ENCODE results near the gene PGPEP1.
"Not testable (repeated sequence)": the region's sequence is repeated elsewhere in the genome, so short reads cannot be mapped to it uniquely, and the experiment has no call there.

PGPEP1 gene

GRCh38 chr19:18391509-18392075 is 51.2 kb downstream of the PGPEP1 start:
- no peak for DNase-seq (ENCODE audit: low read depth)

DNA sequence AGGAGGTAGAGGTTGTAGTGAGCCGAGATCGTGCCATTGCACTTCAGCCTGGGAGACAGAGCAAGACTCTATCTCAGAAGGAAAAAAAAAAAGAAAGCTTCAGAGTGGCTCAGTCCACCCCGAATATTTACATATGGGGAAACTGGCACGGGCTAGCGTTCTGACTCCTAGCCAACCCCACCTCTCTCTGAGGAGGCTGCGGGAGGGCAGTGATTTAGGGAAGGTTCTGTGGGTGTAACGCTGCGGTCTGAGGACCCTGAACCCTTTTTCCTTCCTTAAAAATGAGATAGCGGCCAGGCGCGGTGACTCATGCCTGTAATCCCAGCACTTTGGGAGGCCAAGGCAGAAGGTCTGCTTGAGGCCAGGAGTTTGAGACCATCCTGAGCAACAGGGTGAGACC is 52.0 kb downstream of the PGPEP1 start:
- DNase-seq (ENCODE audit: low read depth): no peak

DNA sequence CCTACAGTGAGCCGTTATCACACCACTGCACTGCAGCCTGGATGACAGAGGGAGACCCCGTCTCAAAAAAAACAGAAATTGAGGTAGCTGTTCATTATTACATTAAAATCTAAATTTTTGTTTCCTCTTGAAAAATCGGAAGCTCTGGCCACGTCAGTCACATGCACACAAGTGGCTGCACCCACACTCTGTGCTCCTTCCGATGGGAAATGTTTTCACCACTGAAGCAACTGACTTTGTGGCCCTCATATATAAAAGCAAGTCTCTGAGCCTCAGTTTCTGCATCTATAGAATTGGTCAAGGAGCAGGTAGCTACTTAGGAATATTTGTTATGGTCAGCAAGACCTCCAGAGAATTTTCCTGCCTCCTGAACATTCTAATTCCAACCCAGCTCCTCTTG is 52.5 kb downstream of the PGPEP1 start:
- DNase-seq (ENCODE audit: low read depth): no peak

DNA sequence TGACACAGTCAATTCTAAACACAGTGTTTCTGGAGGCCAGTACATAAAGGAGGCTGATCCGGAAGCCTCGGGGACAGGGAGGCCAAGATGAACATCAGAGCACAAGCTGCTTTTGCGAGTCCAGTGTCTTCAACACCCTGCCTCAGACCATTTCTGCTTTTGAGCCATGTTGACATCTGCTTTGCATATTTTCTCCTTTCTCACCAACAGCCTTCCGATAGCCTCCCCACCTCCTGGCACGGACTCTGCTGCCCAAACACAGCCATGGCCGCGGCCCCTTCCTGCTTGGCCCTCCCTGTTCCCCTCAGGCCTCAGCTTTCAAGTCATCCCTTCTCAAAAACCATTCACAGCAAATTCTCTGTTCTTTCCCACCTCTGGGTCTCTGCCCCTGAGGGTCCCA is 53.4 kb downstream of the PGPEP1 start:
- no peak for DNase-seq (ENCODE audit: low read depth)

- DNase-seq (ENCODE audit: low read depth): no peak
Observed at GRCh38 chr19:18396471-18397241, 56.3 kb downstream of the PGPEP1 start.

DNA sequence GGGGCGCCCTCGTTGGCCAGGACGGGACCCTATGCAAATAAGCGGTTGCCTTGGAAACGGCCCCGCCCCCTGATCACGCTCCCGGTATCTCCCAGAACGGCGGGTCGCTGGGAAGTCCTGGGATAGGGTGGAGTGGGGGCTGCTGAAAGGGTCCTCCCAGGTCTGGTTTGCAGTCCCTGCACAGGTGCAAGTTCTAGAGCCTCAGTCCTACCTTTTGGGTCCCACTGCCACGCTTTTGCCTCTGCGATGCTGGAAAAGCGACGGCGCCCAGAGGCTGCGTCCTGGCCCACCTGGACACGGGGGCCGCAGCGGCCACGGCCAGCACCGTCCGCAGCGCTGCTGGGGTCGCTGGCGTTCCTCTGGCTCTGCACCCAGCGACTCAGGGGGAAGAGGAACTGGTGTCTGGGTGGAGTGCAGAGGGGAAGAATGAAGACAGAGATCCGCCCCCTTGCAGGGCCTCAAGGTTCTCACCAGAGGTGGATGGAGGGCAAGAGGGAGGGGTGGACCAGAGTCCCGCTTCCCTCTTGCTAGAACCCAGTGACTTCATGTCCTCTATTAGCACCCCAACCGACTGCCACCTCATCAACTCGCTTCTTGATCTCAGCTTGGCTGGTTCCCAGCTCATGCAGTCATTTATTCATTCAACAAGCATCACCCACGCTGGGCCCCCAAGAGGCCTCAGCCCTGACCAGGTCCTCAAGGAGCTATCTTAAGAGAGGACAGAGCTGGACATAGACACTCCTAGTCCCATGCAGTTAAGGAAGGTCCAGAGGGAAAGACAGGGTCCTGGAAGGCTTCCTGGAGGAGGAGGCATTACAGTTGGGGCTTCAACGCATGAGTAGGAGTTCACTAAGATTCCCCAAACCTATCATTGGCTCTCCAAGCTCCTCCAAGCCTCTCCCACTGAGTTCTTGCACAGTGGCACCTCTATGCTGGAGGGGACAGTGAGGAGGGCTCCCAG is 57.1 kb downstream of the PGPEP1 start, which contains the start of gene LRRC25:
TSS of gene LRRC25 (minus strand) at position 381 of the 961 bp plus-strand sequence. CDS start 659 bp downstream, outside the sequence.
- DNase-seq (ENCODE audit: low read depth): no peak

GRCh38 chr19:18399008-18399407 is 58.6 kb downstream of the PGPEP1 start:
- DNase-seq (ENCODE audit: low read depth): peak; percentile 76

DNA sequence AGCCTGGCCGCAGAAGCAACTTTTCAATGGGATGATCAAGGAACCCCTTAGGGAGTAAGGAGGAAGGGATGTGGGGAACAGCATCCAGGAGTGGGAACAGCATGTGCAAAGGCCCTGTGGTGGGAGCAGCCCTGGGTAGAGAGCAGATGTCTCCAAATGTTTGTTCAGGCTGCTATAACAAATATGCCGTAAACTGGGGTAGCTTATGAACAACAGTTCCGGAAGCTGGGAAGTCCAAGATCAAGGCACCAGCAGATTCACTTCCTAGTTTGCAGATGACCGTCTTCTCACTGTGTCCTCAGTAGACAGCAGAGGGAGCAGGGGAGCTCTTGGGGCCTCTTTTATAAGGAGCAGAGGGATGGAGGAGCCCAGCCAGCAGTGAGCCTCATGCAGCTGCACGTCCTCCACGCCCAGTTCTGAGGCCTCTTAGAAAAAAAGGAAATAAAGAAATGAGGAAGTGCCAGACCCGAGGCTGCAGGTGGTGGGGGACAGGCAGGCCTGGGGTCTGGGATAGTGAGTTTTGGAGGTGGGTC is 61.2 kb downstream of the PGPEP1 start:
- peak; percentile 54 for DNase-seq (ENCODE audit: low read depth)

DNA sequence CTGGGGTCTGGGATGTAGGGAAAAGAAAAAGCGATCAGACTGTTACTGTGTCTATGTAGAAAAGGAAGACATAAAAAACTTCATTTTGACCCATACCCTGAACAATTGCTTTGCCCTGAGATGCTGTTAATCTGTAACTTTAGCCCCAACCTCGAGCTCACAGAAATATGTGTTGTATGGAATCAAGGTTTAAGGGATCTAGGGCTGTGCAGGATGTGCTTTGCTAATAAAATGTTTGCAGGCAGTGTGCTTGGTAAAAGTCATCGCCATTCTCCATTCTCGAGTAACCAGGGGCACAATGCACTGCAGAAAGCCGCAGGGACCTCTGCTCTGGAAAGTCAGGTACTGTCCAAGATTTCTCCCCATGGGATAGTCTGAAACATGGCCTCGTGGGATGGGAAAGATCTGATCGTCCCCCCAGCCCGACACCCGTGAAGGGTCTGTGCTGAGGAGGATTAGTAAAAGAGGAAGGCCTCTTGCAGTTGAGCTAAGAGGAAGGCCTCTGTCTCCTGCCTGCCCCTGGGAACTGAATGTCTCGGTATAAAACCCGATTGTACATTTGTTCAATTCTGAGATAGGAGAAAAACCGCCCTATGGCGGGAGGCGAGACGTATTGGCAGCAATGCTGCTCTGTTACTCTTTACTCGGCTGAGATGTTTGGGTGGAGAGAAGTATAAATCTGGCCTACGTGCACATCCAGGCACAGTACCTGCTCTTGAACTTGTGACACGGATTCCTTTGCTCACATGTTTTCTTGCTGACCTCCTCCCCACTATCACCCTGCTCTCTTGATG is 62.3 kb downstream of the PGPEP1 start:
- not testable (repeated sequence) for DNase-seq (ENCODE audit: low read depth)

GRCh38 chr19:18405754-18406153 is 65.4 kb downstream of the PGPEP1 start:
- DNase-seq (ENCODE audit: low read depth): not testable (repeated sequence)

- DNase-seq (ENCODE audit: low read depth): no peak
Observed at GRCh38 chr19:18406749-18407148, 66.4 kb downstream of the PGPEP1 start.

DNA sequence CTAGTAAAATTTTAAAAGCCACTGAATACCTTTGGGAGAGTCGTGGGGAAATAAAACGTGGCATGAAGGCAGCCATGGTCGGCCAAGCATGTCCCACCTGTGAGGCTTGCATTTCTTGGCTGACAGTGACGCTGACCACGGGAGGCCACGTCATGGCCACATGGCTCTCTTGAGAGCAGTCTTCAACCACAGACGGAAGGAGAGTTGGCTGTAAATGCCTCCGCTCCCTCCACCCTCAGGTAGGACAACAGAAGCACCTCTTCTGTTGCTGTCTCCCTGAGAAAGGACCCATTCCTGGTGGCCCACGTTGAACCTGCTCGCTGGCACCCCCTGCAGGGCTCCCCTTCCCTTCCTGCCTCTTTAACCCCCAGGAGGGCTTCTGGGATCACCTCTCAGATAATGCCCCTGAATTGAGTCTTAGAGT is 67.7 kb downstream of the PGPEP1 start:
- DNase-seq (ENCODE audit: low read depth): no peak

- DNase-seq (ENCODE audit: low read depth): no peak
Observed at GRCh38 chr19:18412610-18413239, 72.3 kb downstream of the PGPEP1 start.

- no peak for DNase-seq (ENCODE audit: low read depth)
Observed at GRCh38 chr19:18414504-18415177, 74.2 kb downstream of the PGPEP1 start.

DNA sequence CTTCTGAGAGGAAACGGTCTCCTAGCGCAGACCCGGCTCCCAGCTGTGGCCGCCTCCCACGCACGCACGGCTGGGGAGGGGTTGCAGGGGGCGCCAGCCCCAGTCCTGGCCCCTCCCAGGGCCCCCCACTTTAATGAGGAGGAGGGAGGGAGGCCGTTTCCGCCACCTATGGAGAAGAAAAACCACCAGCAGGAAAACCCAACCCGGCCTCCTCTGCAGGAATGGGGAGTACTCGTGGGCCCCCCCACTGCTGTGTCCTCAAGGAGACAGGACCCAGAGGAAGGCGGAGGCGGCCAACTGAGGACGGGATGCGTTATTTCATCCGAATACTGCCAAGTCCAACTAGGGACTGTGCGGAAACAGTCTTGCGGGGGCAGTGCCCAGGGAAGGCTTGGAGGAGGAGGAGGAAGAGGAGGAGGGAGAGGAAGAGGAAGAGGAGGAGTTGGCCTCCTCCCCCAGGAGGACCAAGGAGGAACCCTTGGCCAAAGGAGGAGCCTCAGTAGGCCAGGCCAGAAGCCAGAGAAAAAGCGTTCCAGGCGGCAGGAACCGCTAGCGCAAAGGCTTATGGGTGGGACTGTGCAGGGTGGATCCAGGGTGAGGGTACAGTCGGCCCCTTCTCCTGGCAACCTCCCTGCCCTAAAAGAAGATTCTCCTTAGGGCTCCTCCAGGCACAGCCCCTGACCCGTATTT is 74.9 kb downstream of the PGPEP1 start:
- peak; percentile 87 for DNase-seq (ENCODE audit: low read depth)

DNA sequence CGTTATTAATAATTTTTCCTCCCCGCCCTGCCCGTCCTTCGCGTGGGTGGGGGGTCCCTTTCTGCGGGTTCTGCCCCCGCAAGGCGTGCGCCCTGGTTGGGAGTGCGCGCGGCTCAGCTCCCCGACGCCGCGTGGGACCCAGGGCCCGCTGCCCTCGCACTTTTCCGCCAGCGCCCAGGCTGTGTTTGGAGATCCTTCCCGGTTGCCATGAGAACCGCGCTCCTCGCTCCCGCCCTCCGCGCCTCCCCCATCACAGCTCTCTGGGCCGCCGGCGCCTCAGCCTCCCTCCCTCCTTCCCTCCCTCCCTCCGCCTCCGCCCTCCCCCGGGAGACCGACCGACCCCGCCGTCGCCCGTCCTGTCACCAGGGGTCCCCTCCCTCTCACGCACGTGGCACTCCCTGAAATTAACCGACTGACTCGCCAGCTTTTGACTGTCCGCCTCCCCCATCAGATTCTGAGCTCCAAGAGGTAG is 76.4 kb downstream of the PGPEP1 start:
- DNase-seq (ENCODE audit: low read depth): peak; percentile 90

DNA sequence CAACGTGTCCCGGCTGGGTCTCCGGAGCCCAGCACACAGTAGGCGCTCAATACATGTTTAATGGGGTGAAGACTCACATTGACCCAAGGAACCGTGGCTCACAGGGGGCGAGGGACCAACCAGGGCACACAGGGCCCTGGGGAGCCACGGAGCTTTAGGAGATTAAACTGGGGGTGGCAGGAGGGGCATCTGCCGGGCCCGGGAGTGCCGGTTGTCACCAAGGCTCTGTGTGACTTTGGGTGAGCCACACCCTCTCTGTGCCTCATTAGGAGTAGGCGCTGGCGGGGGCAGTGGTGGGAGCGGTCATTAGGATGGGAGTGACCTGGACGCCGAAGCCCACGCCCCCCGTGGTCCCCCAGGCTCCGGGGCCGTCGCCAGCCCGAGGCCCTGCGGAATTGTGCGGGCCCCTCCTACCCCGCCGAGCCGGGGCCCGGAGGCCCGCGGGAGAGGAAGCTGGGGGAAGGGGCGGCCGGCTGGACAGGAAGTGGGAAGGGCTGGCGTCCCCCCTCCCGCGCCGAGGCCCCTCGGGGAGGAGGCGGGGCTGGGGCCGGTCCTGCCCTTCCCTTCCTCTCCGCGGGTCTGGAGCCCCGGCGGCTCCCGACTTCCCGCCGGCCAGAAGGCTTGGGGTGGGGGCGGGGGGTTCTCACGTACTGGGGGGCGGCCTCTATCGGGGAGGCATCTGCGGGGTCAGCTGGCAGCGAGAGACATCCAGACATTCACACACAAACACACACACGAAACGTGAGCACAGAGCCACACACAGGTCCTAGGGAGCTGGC is 77.0 kb downstream of the PGPEP1 start:
- DNase-seq (ENCODE audit: low read depth): peak; percentile 80

DNA sequence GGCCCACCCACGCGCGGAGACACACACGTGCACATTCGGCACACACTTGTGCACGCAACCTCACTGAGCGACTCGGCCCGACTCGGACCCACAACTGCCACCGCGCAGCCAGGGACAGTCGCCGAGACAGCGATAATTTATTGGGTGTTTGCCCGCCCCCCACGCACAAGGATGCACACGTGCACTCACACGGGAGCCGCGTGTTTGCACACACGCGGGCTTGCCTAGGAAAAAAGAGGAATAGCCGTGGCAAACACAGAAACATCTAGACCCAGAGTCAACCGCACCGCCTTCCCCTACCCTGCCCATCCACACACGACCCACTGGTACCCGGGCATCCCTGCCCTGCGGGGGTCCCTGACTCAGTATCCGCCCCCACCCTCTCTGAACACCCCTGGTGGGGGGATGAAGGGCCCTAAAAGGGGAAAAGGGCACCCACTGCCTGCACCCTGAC is 77.7 kb downstream of the PGPEP1 start:
- no peak for DNase-seq (ENCODE audit: low read depth)
